Measurements from ENCODE around the gene GPR171.
A peak's percentile ranks its signal among the peaks of the same experiment; 100 is the strongest.

The GPR171 gene

GRCh38 chr3:151169262-151169947, 33.6 kb downstream of the GPR171 start:
- no peak for TF ChIP-seq CTCF (IDR thresholded peaks at IDR 0.05; ENCODE audit: borderline replicate concordance, control extremely low read depth, extremely low read depth, insufficient read depth, missing control alignments)
- in situ Hi-C loops (cut with MboI; ENCODE audit: low sequenced_read_pairs, unreplicated experiment) = loop anchor here (5.0 to 10.0 kb wide), 3 partner anchors 55 to 665 kb away; no protein-coding TSS in a partner anchor
- DNase-seq (ENCODE audit: low spot score) = peak; percentile 21

GRCh38 chr3:151168269-151169094, 34.5 kb downstream of the GPR171 start:
- in situ Hi-C loops (cut with MboI; ENCODE audit: low sequenced_read_pairs, unreplicated experiment) = loop anchor here (5.0 to 10.0 kb wide), 3 partner anchors 56 to 666 kb away; no protein-coding TSS in a partner anchor

GRCh38 chr3:151166161-151166560, 36.9 kb downstream of the GPR171 start:
- in situ Hi-C loops (cut with MboI; ENCODE audit: low sequenced_read_pairs, unreplicated experiment) = loop anchor here (5.0 to 10.0 kb wide), 3 partner anchors 59 to 669 kb away; no protein-coding TSS in a partner anchor
- no peak for TF ChIP-seq CTCF (IDR thresholded peaks at IDR 0.05; ENCODE audit: borderline replicate concordance, control extremely low read depth, extremely low read depth, insufficient read depth, missing control alignments)
- DNase-seq (ENCODE audit: low spot score) = peak; percentile 16

More at GRCh38 chr3:151168269-151169094, 34.5 kb downstream of the GPR171 start:
- peak; percentile 65 for DNase-seq (ENCODE audit: low spot score)
- TF ChIP-seq CTCF (IDR thresholded peaks at IDR 0.05; ENCODE audit: borderline replicate concordance, control extremely low read depth, extremely low read depth, insufficient read depth, missing control alignments) = peak; percentile 75

- TF ChIP-seq CTCF (IDR thresholded peaks at IDR 0.05; ENCODE audit: borderline replicate concordance, control extremely low read depth, extremely low read depth, insufficient read depth, missing control alignments) = no peak
- no peak for DNase-seq (ENCODE audit: low spot score)
- in situ Hi-C loops (cut with MboI; ENCODE audit: low sequenced_read_pairs, unreplicated experiment) = loop anchor here (5.0 to 10.0 kb wide), 3 partner anchors 60 to 670 kb away; no protein-coding TSS in a partner anchor
These were observed 37.8 kb downstream of the GPR171 start for GRCh38 chr3:151165226-151165625.

- in situ Hi-C loops (cut with MboI; ENCODE audit: low sequenced_read_pairs, unreplicated experiment) = loop anchor here (10.0 kb wide), 2 partner anchors 65 to 675 kb away; no protein-coding TSS in a partner anchor
- no peak for DNase-seq (ENCODE audit: low spot score)
- TF ChIP-seq CTCF (IDR thresholded peaks at IDR 0.05; ENCODE audit: borderline replicate concordance, control extremely low read depth, extremely low read depth, insufficient read depth, missing control alignments) = no peak
These were observed 43.2 kb downstream of the GPR171 start for GRCh38 chr3:151159806-151160205.

- in situ Hi-C loops (cut with MboI; ENCODE audit: low sequenced_read_pairs, unreplicated experiment) = no loop called here
- peak; percentile 45 for TF ChIP-seq CTCF (IDR thresholded peaks at IDR 0.05; ENCODE audit: borderline replicate concordance, control extremely low read depth, extremely low read depth, insufficient read depth, missing control alignments)
- peak; percentile 64 for DNase-seq (ENCODE audit: low spot score)
These were observed 46.3 kb downstream of the GPR171 start for GRCh38 chr3:151156618-151157216.
